Cardiac muscle cell (in vitro differentiated cells and primary cell): ENCODE data around the gene DCTD. TPM values are rescaled to one million over a fixed set of nuclear protein-coding genes. Genes with fewer than 3 reads are reported as not detected.

Source experiments
- DNase-seq, 2 donors: peaks; one replicate each; pipeline versions ENCODE4 v3.0.0 to v3.0.0-alpha.2; 2010 to 2017; ENCODE audit warnings: low read depth in 1 of 2, low spot score in 1 of 2
- H3K27ac ChIP-seq: fragments of 200-600 bp; sonication (generic); 2 replicates; pipeline ENCODE4 v1.5.1; 2016
- H3K27me3 ChIP-seq: fragments of 200-600 bp; sonication (generic); 2 replicates; pipeline ENCODE4 v1.6.0; 2016; ENCODE audit warnings: control low read depth
- H3K36me3 ChIP-seq: fragments of 200-600 bp; sonication (generic); 2 replicates; pipeline ENCODE4 v1.5.1; 2016; ENCODE audit warnings: control low read depth
- H3K4me1 ChIP-seq: fragments of 200-600 bp; sonication (generic); 2 replicates; pipeline ENCODE4 v1.8.1; 2017; ENCODE audit warnings: low read depth, mild to moderate bottlenecking, mixed run types
- H3K4me3 ChIP-seq: fragments of 200-600 bp; sonication (generic); 2 replicates; pipeline ENCODE4 v1.5.1; 2016; ENCODE audit warnings: mild to moderate bottlenecking
- H3K9me3 ChIP-seq: fragments of 200-600 bp; sonication (generic); 2 replicates; pipeline ENCODE4 v1.5.1; 2017; ENCODE audit warnings: low read depth, mild to moderate bottlenecking, control low read depth
- polyA plus RNA-seq: library from polyadenylated mRNA; unstranded; fragments of >200 nt; fragmentation: Nextera tagmentation; extraction: Ambion mirVana; gene quantifications from 2 replicates; pipeline ENCODE4 v1.2.1, GENCODE V29; 2016
- total RNA-seq: library from RNA; depleted of rRNA; stranded (reverse); fragments of >200 nt; gene quantifications from 2 replicates; pipeline ENCODE4 v1.2.3, GENCODE V29; 2016
- TF ChIP-seq, protein P1 (sequence below): IDR thresholded peaks from 2 replicates; pipeline ENCODE4 v1.5.1; 2012; ENCODE audit warnings: low read depth, mild to moderate bottlenecking, low read length

The DCTD gene
- total and polyA plus RNA-seq, 2 experiments from 2014 or later, result 55.4 to 73.6 TPM

DNA sequence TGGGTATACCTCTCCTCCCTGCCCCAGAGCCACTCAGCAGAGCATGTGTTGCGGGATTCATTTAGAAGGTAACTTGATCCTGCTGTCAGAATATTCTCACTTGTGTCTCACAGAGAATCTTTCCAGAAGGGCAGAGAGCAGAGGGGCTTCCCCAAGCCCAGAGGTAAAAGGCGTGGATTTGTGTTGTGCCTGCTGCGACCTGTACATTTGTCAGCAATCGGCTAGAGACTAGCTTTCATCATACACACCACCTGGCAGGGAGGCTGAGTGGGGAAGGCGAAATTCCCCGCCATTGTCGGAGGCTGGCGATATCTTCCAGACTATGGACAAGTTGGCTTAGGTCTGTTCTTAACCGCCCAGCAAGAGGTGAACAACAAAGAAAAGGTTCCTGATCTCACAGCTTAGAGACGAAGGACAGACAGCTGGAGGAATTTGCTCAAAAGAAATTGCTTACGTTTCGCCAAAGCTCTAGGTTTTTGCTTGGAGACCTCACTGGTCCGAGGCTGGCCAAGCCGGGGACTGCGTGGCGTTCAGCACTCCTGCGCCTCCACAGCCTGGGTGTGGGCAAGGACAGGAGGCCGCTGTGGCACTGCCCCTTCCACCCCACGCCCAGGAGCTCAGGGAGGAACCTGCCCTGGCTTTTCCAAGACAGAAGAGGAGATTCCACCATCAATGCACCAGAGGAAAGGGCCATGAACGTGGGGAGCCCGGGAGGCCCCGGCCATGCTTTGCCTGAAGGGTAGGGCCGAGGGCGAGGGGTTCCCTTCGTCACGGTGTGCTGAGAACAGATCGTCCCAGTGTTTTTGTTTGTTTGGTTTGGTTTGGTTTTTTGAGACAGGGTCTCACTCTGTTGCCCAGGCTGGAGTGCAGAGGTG, 69.4 kb downstream of the DCTD start:
- Histone ChIP-seq H3K4me3 (no peak overlapping the region), H3K36me3 (no peaks in the 10 kb centered on the region), H3K27ac (no peak overlapping the region), H3K4me1 (no peaks in the 10 kb centered on the region), H3K27me3 (no peaks in the 10 kb centered on the region), H3K9me3 (no peaks in the 10 kb centered on the region)
- TF ChIP-seq, protein P1, sequence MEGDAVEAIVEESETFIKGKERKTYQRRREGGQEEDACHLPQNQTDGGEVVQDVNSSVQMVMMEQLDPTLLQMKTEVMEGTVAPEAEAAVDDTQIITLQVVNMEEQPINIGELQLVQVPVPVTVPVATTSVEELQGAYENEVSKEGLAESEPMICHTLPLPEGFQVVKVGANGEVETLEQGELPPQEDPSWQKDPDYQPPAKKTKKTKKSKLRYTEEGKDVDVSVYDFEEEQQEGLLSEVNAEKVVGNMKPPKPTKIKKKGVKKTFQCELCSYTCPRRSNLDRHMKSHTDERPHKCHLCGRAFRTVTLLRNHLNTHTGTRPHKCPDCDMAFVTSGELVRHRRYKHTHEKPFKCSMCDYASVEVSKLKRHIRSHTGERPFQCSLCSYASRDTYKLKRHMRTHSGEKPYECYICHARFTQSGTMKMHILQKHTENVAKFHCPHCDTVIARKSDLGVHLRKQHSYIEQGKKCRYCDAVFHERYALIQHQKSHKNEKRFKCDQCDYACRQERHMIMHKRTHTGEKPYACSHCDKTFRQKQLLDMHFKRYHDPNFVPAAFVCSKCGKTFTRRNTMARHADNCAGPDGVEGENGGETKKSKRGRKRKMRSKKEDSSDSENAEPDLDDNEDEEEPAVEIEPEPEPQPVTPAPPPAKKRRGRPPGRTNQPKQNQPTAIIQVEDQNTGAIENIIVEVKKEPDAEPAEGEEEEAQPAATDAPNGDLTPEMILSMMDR, result no peak
- DNase-seq, result peak in 1 of 2 donors; percentile 14

DNA sequence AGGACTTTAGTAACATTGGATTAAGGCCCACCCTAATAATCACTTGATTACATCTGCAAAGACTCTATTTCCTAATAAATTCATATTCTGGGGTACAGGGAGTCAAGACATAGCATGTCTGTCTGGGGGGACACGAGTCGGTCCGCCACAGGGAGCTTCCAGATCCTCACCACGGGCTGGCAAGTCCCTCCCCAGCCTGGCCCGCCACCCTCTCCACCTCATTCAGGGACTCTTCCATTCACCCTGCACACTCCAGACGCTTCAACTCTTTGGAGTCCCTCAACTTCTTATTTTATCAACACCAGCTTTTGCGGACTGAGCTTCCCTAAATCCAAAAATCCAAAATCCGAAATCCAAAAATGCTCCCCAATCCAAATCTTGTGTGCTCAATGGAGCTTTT, 71.2 kb downstream of the DCTD start:
- DNase-seq, result no peak
- H3K4me3 ChIP-seq, result no peak overlapping the region
- H3K4me1 ChIP-seq, result no peaks in the 10 kb centered on the region
- H3K9me3 ChIP-seq, result no peaks in the 10 kb centered on the region
- no peaks in the 10 kb centered on the region for H3K36me3 ChIP-seq
- no peak overlapping the region for H3K27ac ChIP-seq
- H3K27me3 ChIP-seq, result no peaks in the 10 kb centered on the region
- TF ChIP-seq, protein P1, result no peak

DNA sequence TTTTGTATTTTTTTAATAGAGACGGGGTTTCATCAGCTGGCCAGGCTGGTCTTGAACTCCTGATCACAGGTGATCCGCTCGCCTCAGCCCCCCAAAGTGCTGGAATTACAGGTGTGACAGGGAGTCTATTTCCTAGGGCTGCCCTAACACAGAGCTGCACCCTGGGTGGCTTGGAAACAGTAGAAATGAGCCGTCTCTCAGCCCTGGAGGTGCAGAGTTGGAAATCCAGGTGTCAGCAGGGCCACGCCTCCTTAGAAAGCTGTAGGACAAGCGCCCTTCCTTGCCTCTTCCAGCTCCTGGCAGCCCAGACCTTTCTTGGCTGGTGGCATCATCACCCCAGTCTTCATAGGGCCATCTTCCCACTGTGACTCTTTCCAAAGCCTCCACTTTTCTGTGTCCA, 71.6 kb downstream of the DCTD start:
- H3K27me3 ChIP-seq, result no peaks in the 10 kb centered on the region
- H3K36me3 ChIP-seq, result no peaks in the 10 kb centered on the region
- H3K4me3 ChIP-seq, result no peak overlapping the region
- H3K9me3 ChIP-seq, result no peaks in the 10 kb centered on the region
- TF ChIP-seq, protein P1, result no peak
- no peaks in the 10 kb centered on the region for H3K4me1 ChIP-seq
- no peak for DNase-seq
- no peak overlapping the region for H3K27ac ChIP-seq

DNA sequence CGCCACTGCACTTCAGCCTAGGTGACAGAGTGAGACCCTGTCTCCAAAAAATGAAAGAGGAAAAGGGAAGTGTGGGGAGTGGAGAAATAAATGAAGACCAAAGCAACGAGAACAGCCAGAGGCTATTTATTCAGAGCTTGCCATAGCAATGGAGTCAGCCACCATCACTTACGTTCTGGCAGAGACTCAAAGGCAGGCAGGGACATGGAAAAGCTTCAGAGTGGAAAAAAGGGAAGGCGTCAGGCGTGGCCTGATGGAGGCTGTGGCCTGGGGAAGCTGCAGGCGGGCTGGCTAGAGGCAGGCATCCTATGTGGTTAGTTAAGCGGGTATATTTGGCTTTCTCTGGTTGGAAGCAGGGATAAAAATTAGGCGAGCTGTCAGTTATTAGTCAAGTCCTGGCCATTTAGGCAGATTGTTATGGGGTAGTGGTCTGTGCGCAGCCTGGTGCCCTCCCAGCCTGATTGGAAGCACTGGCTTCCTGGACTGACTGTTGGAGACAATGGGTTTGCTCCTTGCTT, 73.3 kb downstream of the DCTD start:
- no peak overlapping the region for H3K4me3 ChIP-seq
- no peaks in the 10 kb centered on the region for H3K36me3 ChIP-seq
- no peaks in the 10 kb centered on the region for H3K9me3 ChIP-seq
- H3K27ac ChIP-seq, result no peak overlapping the region
- TF ChIP-seq, protein P1, result no peak
- no peaks in the 10 kb centered on the region for H3K4me1 ChIP-seq
- DNase-seq, result no peak
- H3K27me3 ChIP-seq, result no peaks in the 10 kb centered on the region

DNA sequence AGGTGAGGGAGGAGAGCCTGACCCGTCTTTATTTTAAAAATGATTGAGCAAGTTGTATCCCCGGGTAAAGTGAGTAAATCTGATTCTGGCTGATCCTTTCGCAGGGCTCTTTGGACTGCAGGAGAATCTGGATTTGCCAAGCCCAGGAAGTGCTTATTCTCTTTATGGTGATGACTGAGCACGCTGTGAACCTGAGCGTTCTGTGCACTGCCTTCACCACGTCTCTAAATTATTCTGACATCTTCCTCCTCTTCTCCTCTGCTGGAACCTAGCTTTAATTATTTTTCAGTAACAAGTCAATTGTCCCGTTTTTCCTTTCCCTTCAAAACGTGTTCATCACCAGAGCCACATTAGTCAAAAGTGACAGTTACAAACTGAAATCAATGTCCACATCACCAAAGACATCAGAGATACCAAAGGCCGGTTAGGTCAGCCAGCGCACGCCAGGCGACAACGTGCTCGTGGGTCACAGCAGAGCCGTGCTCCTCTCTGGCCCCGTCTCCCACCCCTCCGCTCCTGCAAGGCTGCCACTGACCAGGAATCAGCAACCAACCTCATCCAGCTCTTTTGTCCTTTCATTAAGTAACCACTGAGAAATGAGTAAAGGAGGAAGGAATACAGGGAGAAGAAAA, 74.3 kb downstream of the DCTD start:
- no peaks in the 10 kb centered on the region for H3K9me3 ChIP-seq
- no peaks in the 10 kb centered on the region for H3K27me3 ChIP-seq
- H3K4me1 ChIP-seq, result no peaks in the 10 kb centered on the region
- H3K36me3 ChIP-seq, result no peaks in the 10 kb centered on the region
- H3K4me3 ChIP-seq, result no peak overlapping the region
- H3K27ac ChIP-seq, result no peak overlapping the region
- no peak for DNase-seq
- TF ChIP-seq, protein P1, result no peak
